NCI-H460 (cell line): ENCODE measurements around the gene SNN. TPM values are rescaled to one million over a fixed set of nuclear protein-coding genes. Genes with fewer than 3 reads are reported as not detected.

ENCODE experiments used
- DNase-seq: peaks from one replicate; pipeline ENCODE4 v3.0.0-alpha.2; 2016; ENCODE audit warnings: low read depth; ENCODE audit errors: extremely low read depth
- total RNA-seq: library from RNA; depleted of rRNA; stranded (reverse); fragments of >200 nt; shearing (Covaris generic); gene quantifications from 2 replicates; pipeline ENCODE4 v1.2.3, GENCODE V29; 2014; rRNA removed

The SNN gene
- total RNA-seq, 1 experiment from 2014 or later, result 2.0 TPM

GRCh38 chr16:11726008-11726407 is 57.8 kb downstream of the SNN start:
- no peak for DNase-seq

- no peak for DNase-seq
These were observed 59.7 kb downstream of the SNN start for GRCh38 chr16:11727796-11728543.

Other genes starting within 250 kb of the SNN start
- gene LITAF, start 81.5 kb upstream of the SNN start, total RNA-seq, result 58.2 and 63.5 TPM in 2 replicates
- 30.2 and 32.9 TPM in 2 replicates for gene TXNDC11, start 74.4 kb downstream of the SNN start, total RNA-seq
- 19.1 and 20.5 TPM in 2 replicates for gene ZC3H7A, start 128.8 kb downstream of the SNN start, total RNA-seq
- 445 and 524 TPM in 2 replicates for gene RSL1D1, start 183.1 kb downstream of the SNN start, total RNA-seq
- 114 and 120 TPM in 2 replicates for gene GSPT1, start 247.5 kb downstream of the SNN start, total RNA-seq